WI38 (cell line): ENCODE data around the gene ADGRG1.
A peak's percentile ranks its signal among the peaks of the same experiment; 100 is the strongest.
"Not testable (repeated sequence)": the region's sequence is repeated elsewhere in the genome, so short reads cannot be mapped to it uniquely, and the experiment has no call there.

Experiments used
- H3K4me3 ChIP-seq: 2 replicates; pipeline ENCODE4 v1.5.1; 2011; ENCODE audit warnings: low read depth, mild to moderate bottlenecking, control low read depth, low read length
- CTCF ChIP-seq: IDR thresholded peaks from 2 replicates; pipeline ENCODE4 v1.5.1; 2012; ENCODE audit warnings: low read depth, mild to moderate bottlenecking, control low read depth, low read length

ADGRG1 gene

GRCh38 chr16:57591086-57591869, 37.2 kb upstream of the ADGRG1 start:
- H3K4me3 ChIP-seq = peak overlapping the region; percentile 20; the same call in 1 of the 2 replicates
- TF ChIP-seq CTCF = peak; percentile 89

DNA sequence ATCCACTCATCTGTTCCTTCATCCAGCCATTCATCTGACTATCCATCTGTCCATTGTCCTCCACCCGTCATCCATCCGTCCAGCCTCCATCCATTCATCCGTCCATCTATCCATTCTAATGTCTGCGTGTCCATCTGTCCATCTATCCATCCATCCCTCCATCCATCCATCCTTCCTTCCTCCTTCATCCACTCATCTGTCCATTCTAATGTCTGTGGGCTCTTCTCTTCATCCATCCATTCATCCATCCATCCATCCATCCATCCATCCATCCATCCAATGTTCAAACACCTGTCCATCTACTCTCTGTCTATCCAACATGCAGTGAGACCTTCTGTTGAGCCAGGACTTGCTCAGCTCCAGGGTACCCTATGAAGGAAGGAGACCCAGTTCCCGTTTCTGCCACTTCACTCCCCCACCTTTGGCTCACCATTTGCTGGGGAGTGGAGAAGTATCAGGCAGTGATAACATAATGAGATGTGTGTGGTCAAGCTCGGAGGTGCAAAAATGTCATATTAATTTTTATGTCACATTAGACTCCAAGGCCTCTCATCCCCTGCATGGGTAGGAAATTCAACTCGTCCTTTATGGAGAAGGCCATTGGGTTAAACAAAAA, 36.5 kb upstream of the ADGRG1 start:
- TF ChIP-seq CTCF = no peak

DNA sequence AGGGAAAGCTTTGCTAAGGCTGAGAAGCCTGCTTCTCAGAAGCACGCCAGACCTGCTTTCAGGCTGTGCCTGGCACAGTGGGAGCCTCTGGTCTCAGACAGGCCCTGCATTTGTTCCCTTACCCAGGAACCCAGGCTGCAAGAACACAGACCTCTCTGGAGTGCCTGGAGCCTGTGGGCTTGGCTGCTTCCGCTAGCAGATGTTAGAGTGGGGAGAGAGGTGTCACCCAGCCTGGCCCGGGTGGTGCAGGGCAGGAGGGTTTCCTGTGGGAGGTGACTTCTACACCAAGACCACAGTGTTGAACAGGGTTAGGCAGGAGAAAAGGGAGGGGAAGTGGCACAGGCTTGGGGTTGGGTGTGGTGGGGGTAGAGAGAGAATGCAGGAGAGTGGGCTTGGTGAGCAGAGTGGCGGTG, 35.8 kb upstream of the ADGRG1 start:
- H3K4me3 ChIP-seq = no peak overlapping the region
- TF ChIP-seq CTCF = no peak

More for the DNA sequence above, 36.5 kb upstream of the ADGRG1 start:
- H3K4me3 ChIP-seq = no peak overlapping the region

DNA sequence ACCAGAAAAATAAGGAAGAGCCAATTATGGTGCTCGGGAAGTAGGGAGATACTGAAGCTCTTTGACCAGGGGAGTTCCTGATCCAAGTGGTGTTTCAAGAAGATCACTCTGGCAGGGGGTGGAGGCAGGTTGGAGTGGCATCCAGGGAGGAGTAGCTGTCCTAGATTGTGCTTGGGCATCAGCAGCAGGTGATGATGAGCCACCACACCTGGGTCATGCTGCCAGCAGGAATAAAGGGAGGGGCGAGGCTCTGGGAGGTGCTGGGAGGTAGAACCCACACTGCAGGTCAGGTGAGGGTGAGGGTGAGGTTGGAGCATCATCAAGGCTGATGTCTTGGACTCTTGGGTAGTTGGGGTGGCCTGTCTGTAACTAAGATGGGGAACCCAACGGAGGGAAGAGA, 35.4 kb upstream of the ADGRG1 start:
- no peak for TF ChIP-seq CTCF

GRCh38 chr16:57593990-57594389, 34.4 kb upstream of the ADGRG1 start:
- no peak for TF ChIP-seq CTCF
- H3K4me3 ChIP-seq = no peak overlapping the region

More for the DNA sequence above, 35.4 kb upstream of the ADGRG1 start:
- no peak overlapping the region for H3K4me3 ChIP-seq

DNA sequence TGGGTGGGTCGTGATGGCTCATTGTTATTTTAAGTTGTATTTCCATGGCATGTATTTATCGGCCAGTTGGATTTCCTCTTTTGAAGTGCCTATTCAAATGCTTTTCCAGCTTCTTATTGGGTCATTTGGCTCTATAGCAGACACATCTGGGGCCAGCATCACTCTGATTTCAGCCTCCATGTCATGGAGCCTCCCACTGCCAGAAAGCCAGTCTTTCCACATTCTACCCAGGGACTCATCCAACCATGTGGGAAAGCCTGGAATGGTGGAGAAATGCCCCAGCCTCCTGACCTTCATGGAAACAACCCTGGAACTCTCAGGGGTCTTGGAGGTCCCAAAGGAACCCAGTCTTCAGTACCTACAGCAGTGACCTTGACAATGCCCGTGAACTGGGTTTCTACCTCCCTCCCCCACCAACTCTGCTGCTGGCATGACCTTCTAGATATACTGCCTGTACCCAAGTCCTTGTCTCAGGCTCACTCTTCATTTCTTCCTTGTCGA, 33.8 kb upstream of the ADGRG1 start:
- no peak for TF ChIP-seq CTCF
- no peak overlapping the region for H3K4me3 ChIP-seq

DNA sequence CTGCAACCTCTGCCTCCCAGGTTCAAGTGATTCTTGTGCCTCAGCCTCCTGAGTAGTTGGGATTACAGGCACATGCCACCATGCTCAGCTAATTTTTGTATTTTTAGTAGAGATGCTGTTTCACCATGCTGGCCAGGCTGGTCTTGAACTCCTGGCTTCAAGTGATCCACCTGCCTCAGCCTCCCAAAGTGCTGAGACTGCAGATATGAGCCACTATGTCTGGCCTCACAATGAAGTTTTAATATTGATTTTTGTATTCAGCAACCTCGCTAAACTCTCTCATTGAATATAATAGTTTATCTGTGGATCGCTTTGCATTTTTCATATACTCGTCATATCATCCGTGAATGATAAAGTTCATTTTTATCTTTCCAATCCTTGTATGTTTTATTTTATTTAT, 32.2 kb upstream of the ADGRG1 start:
- not testable (repeated sequence) for H3K4me3 ChIP-seq
